HG03520 (cell line): ENCODE data around the gene RASA3.
"Not testable (repeated sequence)": the region's sequence is repeated elsewhere in the genome, so short reads cannot be mapped to it uniquely, and the experiment has no call there.

Experiments
- ATAC-seq: cut with Tn5 transposase; IDR thresholded peaks from one replicate; pipeline ENCODE4 v1.9.1; 2021; ENCODE audit warnings: mild to moderate bottlenecking, moderate library complexity; ENCODE audit not compliant: unreplicated experiment

RASA3 gene

DNA sequence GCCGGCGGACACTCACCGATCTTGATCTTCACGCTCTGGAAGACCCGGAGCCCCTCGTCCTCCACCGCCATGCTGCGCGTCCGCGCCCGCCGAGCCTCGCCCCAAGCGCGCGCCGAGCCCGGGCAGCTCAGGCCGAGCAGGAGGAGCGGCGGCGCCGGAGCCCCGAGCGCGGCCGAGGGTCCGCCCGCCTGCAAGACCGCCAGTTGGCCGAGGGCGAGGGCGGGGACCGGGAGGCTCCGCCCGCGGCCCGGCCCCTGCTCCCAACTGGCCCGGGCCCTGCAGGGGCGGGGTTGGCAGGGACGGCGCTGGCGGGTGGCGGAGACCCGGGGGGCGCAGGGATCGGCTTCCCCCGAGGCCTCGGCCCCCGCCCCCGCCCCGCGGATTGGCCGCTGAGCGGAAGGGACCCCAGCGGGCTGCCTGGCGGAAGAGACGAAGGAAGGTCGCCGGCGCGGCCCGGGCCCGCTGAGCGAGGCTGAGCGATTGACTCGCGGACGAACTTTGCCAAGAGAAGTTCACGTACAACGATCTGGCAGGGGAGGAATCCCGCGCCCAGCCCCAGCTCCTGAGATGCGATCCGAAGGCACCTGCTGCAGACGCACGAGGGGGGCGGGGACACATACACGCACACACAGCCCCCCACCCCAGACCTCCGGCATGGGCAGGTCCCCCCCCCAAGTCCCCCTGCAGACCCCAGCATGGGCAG lies at the start of gene RASA3:
TSS of gene RASA3 (minus strand) at position 205 of the 703 bp plus-strand sequence. CDS start at position 71, 134 bp downstream.
- peak; percentile 52 for ATAC-seq

GRCh38 chr13:114179087-114179658 lies 46.8 kb upstream of the RASA3 start, which contains the start of gene CFAP97D2:
Gene CFAP97D2 (plus strand): TSS chr13:114179257. CDS start chr13:114179331, 74 bp downstream.
- ATAC-seq, result no peak

DNA sequence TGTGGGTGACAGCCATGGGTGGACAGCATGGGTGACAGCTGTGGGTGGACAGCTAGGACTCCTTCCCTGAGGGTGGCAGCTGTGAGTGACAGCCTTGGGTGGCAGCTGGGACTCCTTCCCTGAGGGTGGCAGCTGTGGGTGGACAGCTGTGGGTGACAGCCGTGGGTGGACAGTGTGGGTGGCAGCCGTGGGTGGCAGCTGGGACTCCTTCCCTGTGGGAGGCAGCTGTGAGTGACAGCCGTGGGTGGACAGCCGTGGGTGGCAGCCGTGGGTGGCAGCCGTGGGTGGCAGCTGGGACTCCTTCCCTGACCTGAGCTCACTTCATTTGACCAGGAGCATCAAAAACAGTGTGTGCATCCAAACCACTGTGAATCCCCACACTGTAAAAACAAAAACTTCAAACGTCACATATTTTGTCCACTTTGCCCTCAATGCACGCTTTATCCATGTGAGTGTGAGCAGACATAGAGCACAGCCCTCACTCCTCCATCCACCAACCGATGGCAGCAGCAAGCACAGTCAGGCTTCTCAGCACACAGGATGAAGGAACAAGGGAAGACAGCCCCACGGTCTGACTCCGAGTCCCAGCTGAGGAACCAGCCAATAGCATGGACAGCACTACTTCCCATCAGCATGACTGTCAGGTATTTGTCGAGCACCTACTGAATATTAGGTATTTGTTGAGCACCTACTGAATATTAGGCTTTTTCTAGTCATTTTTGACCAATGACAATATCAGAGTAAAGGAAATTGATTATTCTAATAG lies 45.0 kb upstream of the RASA3 start:
- ATAC-seq, result no peak

DNA sequence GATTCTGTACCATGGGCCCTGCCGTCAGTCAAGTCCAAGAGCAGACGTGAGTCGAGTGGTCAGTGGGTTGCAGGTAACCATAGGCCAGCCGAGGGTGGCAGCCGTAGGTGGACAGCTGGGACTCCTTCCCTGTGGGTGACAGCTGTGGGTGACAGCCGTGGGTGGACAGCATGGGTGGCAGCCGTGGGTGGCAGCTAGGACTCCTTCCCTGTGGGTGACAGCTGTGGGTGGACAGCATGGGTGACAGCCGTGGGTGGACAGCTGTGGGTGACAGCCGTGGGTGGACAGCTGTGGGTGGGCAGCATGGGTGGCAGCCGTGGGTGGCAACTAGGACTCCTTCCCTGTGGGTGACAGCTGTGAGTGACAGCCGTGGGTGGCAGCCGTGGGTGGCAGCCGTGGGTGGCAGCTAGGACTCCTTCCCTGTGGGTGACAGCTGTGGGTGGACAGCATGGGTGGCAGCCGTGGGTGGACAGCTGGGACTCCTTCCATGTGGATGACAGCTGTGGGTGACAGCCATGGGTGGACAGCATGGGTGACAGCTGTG lies 44.0 kb upstream of the RASA3 start:
- not testable (repeated sequence) for ATAC-seq

DNA sequence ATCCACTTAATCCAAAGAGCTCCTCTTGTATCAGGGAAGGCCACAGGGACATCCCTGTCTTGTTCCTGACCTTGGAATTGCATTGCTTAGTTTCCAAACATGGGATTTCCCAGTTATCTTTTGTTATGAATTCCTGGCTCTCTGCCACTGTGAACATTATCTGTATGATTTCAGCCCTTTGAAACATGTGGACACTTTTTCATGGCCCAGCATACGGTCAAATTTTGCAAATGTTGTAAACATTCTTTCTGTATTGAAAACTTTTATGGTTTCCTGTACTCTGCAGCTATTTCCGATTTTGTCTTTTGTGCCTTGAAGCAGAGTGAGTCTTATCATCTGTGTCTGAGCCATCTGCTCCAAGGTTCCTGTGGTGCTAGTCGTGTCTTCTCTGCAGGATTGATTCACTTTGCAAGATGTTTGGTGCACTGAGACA lies 42.1 kb upstream of the RASA3 start:
- ATAC-seq, result no peak

GRCh38 chr13:114173745-114174144 lies 41.3 kb upstream of the RASA3 start:
- no peak for ATAC-seq

- ATAC-seq, result no peak
Measured at GRCh38 chr13:114173272-114173671, 40.8 kb upstream of the RASA3 start.

DNA sequence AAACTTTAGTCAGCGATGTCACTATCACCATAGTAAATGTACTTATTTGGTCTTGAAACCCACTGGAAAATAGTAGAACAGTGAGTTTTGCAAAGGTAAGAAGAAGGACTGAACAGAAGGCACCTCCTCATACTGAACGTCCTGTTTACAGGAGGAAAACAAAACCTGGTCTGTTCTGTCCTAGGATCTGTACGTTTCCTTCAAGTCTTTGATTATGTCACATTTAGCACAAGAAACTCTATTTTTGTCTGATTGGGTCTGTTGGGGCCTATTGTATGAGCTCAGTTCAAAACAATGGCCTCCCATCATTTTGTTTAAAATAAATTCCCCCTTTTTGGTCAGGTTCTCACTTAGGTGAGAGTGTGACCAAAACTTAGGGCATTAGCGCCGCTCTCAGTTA lies 35.5 kb upstream of the RASA3 start:
- ATAC-seq, result no peak

GRCh38 chr13:114167426-114167825 lies 35.0 kb upstream of the RASA3 start:
- ATAC-seq, result no peak

DNA sequence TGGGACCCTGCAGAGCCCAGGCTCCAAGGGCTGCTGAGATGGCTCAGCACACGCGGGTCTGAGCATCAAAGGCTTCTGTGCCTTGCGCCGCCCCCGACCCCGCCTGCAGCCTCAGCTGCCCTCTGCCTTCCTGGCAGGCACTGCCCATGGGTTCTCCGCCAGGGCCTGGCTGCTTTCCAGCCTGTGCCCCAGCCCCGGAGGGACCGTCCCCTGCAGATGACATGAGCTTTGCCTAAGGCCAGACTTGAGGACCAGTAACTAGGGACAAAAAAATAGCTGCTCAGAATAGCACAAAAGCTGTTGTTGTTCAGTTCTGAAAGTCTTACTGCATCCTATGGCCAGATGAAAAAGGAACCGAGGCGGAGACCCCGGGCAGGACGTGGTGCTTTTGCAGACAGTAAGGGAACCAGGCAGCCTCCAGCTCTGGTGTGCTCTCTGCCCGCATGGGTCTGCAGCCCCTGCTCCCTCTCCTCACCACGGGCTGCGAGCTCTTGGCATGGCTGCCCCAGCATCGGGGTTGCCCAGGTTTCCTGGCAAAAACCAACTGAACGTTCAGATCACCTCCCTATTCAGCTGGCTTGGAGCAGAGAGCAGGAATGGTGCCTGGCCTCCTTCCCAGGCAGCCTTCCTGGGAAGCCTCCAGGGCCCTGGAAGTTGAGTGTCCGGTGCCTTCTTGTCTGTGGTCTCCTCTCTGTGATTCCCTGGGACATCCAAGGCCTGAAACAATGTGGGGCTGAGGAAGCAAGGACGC lies 34.1 kb upstream of the RASA3 start:
- no peak for ATAC-seq

GRCh38 chr13:114164681-114165429 lies 32.4 kb upstream of the RASA3 start:
- ATAC-seq, result no peak

DNA sequence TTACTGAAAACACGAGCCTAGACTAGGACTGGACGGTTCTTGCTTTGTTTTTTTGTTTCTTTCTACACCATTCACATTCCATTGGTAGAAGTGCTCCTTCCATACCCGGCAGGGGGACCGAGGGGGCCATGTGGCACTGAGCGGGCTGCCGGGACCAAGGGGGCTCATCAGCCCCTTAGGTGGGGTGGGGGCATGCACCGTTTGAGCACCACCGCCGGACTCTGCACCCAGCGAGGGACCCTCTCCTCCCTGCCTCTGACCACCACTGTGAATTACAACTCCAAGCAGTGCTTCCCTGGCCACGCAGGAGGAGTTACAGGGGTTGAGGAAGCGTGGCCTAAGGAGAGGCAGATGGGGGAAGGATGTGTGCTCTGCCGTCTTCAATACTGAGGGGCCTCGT lies 31.6 kb upstream of the RASA3 start:
- ATAC-seq, result no peak

DNA sequence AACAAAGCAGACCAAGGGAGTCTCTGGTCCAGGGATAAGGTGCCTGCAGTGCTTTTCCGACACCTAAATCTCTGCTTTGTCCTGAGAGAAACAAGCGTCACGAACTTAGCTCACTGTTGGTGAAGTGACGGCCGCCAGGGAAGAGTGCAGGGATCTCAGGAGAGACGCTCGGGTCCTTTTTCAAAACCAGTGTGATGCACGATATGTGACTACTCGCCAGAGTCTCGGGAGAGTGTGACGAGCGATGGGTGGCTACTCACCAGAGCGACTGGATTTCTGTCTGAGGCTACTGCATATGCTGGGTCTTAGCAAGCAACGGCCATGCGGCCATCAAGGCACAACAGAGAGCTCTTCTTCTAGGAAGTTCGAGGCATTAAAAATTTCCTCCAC lies 30.1 kb upstream of the RASA3 start:
- ATAC-seq, result no peak

DNA sequence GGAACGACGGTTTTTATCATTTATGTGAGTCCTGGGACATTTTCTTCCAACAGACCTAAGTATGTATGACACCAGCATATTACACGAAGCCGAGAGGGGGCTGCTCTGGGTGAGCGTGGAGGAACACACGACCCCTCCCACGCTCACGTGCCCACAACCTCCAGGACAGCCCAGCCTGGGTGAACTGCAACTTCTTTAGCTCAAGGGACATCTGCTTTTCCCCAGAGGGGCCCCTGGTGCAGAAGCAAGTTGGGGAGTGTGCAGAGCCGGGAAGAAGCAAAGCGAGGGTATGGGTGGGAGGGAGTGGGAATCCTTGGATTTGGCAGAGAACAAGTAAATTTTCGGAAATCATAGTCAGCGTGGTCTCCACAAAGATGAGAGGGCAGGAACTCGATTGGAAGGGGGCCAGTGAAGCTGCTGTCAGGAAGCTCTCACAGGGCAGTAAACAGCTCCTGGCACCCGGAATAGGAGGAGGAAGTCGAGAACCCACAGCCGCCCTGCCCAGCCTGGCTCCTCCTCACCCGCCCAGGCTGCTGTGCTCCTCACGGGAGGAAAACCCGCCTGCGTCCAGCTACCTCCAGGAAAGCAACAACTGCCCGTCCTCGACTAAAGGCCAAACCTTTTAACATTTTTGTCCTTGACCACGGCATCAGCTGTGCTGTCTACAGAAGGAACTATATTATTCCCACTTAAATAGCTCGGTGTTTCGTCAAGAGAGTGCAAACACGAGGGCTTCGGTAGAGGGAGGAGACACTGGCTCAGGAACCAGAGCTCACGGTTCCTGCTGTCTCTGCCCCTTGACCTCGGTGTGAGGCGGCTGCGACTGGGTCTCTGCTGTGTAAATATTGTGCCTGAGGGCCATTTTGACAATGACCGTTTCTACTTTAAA lies 29.5 kb upstream of the RASA3 start:
- no peak for ATAC-seq

GRCh38 chr13:114161028-114161556 lies 28.7 kb upstream of the RASA3 start:
- ATAC-seq, result no peak

- not testable (repeated sequence) for ATAC-seq
Measured at GRCh38 chr13:114158869-114159666, 26.6 kb upstream of the RASA3 start.

DNA sequence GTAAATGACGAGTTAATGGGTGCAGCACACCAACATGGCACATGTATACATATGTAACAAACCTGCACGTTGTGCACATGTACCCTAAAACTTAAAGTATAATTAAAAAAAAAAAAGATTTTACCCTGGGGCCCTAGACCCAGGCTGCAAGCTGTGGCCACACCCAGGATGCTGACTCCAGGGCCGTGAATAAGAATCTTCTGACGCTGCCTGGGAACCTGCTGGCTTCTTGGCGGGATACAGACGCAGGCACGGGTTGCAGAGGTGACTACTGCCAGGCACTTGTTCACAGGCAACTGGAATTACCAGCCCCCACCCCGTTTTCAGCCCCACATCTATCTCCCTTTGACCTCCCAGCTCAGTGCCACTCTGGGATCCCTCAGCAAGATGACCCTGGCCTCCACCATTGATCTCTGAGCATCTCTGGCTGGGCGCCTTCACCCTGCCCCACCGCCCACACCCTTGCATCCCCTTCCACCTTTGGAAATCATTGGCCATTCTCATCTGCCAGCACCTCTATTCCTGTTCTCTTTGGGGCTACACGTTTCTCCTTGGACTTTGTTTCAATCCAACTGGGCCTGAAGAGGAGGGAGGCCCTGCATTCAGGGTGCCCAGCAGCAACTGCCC lies 25.6 kb upstream of the RASA3 start:
- ATAC-seq, result no peak
